Measurements from ENCODE around the gene LIN54. TPM values are rescaled to one million over a fixed set of nuclear protein-coding genes. Genes with fewer than 3 reads are reported as not detected.
A peak's percentile ranks its signal among the peaks of the same experiment; 100 is the strongest.

LIN54 gene
- total and polyA plus RNA-seq, 9 of the 15 experiments (the other 6 are each of a cell fraction or from before 2014, with no cell fraction given) = 2.2 to 22.5 (median 15.8) TPM

DNA sequence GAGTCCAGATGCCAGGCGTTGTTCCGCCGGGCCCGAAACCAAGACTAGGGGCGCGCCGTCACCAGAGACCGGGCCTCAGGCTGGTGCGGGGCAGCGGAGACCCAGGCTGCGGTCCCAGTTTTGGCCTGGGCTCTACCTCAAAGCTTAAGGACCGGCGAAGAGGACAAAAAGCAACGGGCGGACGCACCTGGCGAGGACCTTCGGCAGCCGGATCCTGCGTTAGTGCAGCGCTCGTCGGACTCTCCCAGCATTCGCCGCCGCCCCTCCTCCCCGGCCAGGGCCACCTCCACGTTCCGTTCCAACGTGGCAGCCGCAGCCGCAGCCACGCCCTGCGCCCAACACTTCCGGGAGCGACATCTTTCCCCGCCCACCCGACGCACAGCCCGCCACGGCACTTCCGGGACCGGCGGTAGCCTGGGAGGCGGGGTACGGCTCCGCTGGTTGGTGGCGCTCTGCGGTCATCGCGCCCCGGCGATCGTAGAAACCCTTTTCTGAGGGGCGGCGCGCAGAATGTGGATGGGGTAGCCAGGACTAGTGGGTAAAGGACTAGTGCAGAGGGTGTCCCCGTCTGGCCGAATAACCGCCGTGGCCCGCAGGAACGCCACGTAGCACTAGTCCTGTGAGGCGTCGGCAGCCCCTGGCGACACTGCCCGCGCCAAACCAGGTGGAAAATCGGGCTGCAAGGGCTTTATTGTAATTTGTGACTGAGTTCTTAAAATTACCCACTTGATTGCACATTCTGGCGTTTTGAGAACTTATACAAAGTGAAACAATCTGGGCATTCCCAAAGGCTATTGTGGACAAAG, 119.5 kb downstream of the LIN54 start, which contains the start of gene SEC31A (continued):
- TF ChIP-seq ESRRB (CRISPR knock-in tag; IDR thresholded peaks at IDR 0.05; ENCODE audit: borderline replicate concordance) (no peak), SIN3A (IDR thresholded peaks at IDR 0.05; ENCODE audit: borderline replicate concordance in 2 of 2, control insufficient read depth in 1 of 2, low read depth in 2 of 2, low read length in 2 of 2) (peak; percentile 74 to 83; a peak in 2 of 4 replicates), ZNF766 (CRISPR knock-in tag; conservative IDR thresholded peaks at IDR 0.05) (peak; percentile 46; the same call in 1 of the 2 replicates), HMG20B (CRISPR knock-in tag; IDR thresholded peaks at IDR 0.05) (no peak), HDAC8 (tag; IDR thresholded peaks at IDR 0.05) (0 out of 2 replicates have a peak, but pooled peaks have one; percentile 28), TSC22D4 (tag; IDR thresholded peaks at IDR 0.05) (no peak), POLR2A (conservative IDR thresholded peaks at IDR 0.05) (peak; percentile 94), CTBP1 (IDR thresholded peaks at IDR 0.05; ENCODE audit: borderline replicate concordance) (peak; percentile 73), NBN (IDR thresholded peaks at IDR 0.05; ENCODE audit: low read depth) (0 out of 2 replicates have a peak, but pooled peaks have one; percentile 20), SMC3 (conservative IDR thresholded peaks at IDR 0.05; ENCODE audit: insufficient read depth, low read depth, low read length) (no peak), SRF (CRISPR knock-in tag; IDR thresholded peaks at IDR 0.05) (0 out of 4 replicates have a peak, but pooled peaks of 1 of the 2 experiments have one; percentile 24), MEF2D (tag; conservative IDR thresholded peaks at IDR 0.05; ENCODE audit: low read depth) (no peak), MTA3 (IDR thresholded peaks at IDR 0.05; ENCODE audit: borderline replicate concordance) (peak; percentile 88; the same call in 1 of the 2 replicates), E2F3 (CRISPR knock-in tag; IDR thresholded peaks at IDR 0.05) (0 out of 2 replicates have a peak, but pooled peaks have one; percentile 50)
- TF ChIP-seq, protein P1, sequence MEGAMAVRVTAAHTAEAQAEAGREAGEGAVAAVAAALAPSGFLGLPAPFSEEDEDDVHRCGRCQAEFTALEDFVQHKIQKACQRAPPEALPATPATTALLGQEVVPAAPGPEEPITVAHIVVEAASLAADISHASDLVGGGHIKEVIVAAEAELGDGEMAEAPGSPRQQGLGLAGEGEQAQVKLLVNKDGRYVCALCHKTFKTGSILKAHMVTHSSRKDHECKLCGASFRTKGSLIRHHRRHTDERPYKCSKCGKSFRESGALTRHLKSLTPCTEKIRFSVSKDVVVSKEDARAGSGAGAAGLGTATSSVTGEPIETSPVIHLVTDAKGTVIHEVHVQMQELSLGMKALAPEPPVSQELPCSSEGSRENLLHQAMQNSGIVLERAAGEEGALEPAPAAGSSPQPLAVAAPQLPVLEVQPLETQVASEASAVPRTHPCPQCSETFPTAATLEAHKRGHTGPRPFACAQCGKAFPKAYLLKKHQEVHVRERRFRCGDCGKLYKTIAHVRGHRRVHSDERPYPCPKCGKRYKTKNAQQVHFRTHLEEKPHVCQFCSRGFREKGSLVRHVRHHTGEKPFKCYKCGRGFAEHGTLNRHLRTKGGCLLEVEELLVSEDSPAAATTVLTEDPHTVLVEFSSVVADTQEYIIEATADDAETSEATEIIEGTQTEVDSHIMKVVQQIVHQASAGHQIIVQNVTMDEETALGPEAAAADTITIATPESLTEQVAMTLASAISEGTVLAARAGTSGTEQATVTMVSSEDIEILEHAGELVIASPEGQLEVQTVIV (CRISPR knock-in tag; IDR thresholded peaks at IDR 0.05; ENCODE audit: borderline replicate concordance) = no peak; the same call in 1 of the 2 replicates
- TF ChIP-seq, protein P2, sequence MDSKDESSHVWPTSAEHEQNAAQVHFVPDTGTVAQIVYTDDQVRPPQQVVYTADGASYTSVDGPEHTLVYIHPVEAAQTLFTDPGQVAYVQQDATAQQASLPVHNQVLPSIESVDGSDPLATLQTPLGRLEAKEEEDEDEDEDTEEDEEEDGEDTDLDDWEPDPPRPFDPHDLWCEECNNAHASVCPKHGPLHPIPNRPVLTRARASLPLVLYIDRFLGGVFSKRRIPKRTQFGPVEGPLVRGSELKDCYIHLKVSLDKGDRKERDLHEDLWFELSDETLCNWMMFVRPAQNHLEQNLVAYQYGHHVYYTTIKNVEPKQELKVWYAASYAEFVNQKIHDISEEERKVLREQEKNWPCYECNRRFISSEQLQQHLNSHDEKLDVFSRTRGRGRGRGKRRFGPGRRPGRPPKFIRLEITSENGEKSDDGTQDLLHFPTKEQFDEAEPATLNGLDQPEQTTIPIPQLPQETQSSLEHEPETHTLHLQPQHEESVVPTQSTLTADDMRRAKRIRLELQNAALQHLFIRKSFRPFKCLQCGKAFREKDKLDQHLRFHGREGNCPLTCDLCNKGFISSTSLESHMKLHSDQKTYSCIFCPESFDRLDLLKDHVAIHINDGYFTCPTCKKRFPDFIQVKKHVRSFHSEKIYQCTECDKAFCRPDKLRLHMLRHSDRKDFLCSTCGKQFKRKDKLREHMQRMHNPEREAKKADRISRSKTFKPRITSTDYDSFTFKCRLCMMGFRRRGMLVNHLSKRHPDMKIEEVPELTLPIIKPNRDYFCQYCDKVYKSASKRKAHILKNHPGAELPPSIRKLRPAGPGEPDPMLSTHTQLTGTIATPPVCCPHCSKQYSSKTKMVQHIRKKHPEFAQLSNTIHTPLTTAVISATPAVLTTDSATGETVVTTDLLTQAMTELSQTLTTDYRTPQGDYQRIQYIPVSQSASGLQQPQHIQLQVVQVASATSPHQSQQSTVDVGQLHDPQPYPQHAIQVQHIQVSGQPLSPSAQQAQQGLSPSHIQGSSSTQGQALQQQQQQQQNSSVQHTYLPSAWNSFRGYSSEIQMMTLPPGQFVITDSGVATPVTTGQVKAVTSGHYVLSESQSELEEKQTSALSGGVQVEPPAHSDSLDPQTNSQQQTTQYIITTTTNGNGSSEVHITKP (IDR thresholded peaks at IDR 0.05; ENCODE audit: partially characterized antibody) = peak; percentile 20
- TF ChIP-seq, protein P3, sequence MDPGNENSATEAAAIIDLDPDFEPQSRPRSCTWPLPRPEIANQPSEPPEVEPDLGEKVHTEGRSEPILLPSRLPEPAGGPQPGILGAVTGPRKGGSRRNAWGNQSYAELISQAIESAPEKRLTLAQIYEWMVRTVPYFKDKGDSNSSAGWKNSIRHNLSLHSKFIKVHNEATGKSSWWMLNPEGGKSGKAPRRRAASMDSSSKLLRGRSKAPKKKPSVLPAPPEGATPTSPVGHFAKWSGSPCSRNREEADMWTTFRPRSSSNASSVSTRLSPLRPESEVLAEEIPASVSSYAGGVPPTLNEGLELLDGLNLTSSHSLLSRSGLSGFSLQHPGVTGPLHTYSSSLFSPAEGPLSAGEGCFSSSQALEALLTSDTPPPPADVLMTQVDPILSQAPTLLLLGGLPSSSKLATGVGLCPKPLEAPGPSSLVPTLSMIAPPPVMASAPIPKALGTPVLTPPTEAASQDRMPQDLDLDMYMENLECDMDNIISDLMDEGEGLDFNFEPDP (CRISPR knock-in tag; IDR thresholded peaks at IDR 0.05) = 0 out of 2 replicates have a peak, but pooled peaks have one; percentile 25
